ENCODE results near the gene DPYSL3. TPM values are rescaled to one million over a fixed set of nuclear protein-coding genes. Genes with fewer than 3 reads are reported as not detected.

The DPYSL3 gene
- total RNA-seq, 1 donor from 2014 or later = 414 TPM

DNA sequence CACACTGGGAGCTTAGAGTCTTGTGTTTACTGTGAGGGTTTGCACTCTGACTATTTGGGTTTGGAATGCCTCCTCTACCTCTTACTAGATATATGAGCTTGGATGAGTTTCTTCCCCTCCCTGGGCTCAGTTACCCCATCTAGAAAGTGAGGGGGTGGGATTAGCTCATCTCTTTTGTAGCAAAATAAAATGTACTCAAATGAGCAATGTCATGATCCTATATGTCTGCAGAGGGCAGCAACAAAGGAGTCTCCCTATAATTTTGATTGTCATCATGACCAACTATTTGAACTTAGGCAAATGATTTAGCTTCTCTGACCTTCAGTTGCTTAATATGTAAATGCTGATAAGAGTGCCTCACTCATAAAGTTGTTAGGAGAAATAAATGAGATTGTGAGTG is 109.0 kb downstream of the DPYSL3 start:
- H3K9me3 Mint-ChIP-seq = no peaks in the 10 kb centered on the region
- Histone ChIP-seq H3K9ac (no peak overlapping the region), H3K27ac (no peak overlapping the region), H3K36me3 (peaks cover 55% of the 10 kb centered on the region), H4K20me1 (ENCODE audit: low read depth) (peaks cover 21% of the 10 kb centered on the region), H3K27me3 (no peaks in the 10 kb centered on the region), H3K4me1 (no peaks in the 10 kb centered on the region), H3K9me3 (ENCODE audit: low read depth) (no peaks in the 10 kb centered on the region), H3K4me3 (no peak overlapping the region), H2AFZ (replicated peaks) (no peak overlapping the region), H3K79me2 (ENCODE audit: low read depth) (peaks cover 24% of the 10 kb centered on the region), H3K4me2 (no peak overlapping the region), H3F3A (ENCODE audit: low read depth) (peaks cover 86% of the 10 kb centered on the region)
- DNase-seq (ENCODE audit: low spot score) = no peak
- no peak overlapping the region for H3K27ac Mint-ChIP-seq
- no peak overlapping the region for H3K4me3 Mint-ChIP-seq
- no peaks in the 10 kb centered on the region for H3K27me3 Mint-ChIP-seq (ENCODE audit: insufficient read depth, low read depth)
- H3K36me3 Mint-ChIP-seq = peaks cover 55% of the 10 kb centered on the region
- TF ChIP-seq EZH2 (IDR thresholded peaks at IDR 0.05) (no peak), EZH2phosphoT487 (IDR thresholded peaks at IDR 0.05) (no peak)
- TF ChIP-seq, protein P1, sequence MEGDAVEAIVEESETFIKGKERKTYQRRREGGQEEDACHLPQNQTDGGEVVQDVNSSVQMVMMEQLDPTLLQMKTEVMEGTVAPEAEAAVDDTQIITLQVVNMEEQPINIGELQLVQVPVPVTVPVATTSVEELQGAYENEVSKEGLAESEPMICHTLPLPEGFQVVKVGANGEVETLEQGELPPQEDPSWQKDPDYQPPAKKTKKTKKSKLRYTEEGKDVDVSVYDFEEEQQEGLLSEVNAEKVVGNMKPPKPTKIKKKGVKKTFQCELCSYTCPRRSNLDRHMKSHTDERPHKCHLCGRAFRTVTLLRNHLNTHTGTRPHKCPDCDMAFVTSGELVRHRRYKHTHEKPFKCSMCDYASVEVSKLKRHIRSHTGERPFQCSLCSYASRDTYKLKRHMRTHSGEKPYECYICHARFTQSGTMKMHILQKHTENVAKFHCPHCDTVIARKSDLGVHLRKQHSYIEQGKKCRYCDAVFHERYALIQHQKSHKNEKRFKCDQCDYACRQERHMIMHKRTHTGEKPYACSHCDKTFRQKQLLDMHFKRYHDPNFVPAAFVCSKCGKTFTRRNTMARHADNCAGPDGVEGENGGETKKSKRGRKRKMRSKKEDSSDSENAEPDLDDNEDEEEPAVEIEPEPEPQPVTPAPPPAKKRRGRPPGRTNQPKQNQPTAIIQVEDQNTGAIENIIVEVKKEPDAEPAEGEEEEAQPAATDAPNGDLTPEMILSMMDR (IDR thresholded peaks at IDR 0.05) = no peak
- H3K4me1 Mint-ChIP-seq = no peaks in the 10 kb centered on the region

DNA sequence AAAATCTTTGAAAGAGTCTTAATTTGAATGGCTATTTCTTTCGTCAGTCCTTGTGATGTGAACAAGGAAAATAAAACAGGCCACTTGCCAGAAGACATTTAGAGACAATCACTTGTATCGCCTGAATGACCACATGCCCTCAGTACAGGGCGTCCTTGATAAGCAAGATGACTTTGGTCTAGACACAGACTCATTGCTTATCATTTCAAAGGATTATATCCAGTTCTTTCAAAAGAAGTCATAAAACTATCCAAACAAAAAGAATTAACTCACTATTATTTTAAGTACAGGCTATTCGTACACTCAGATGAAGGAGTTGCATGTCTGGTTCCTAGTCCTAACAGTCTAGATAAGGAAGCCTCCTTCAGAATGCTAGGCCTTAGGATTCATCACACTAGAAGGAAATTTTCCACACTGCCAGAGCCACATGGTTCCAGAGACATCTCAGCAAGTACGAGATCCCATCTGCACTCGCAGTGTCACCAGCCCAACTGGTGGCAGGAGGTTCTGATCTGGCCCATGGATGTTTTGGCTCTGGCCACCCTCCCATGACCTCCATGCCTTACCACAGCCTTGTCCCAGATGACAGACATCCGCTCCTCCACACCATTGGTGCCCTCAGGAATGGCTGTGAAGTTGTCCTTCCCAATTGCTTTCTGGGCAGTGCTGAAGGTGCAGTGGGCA is 109.6 kb downstream of the DPYSL3 start:
- Mint-ChIP-seq H3K27ac (no peak overlapping the region), H3K4me3 (no peak overlapping the region), H3K27me3 (ENCODE audit: insufficient read depth, low read depth) (no peaks in the 10 kb centered on the region), H3K9me3 (no peaks in the 10 kb centered on the region), H3K4me1 (no peaks in the 10 kb centered on the region), H3K36me3 (peaks cover 55% of the 10 kb centered on the region)
- no peak for DNase-seq (ENCODE audit: low spot score)
- peaks cover 86% of the 10 kb centered on the region for H3F3A ChIP-seq (ENCODE audit: low read depth)
- H3K9ac ChIP-seq = no peak overlapping the region
- H2AFZ ChIP-seq (replicated peaks) = no peak overlapping the region
- no peaks in the 10 kb centered on the region for H3K27me3 ChIP-seq
- peaks cover 49% of the 10 kb centered on the region for H3K36me3 ChIP-seq
- H3K4me2 ChIP-seq = no peak overlapping the region
- H3K9me3 ChIP-seq (ENCODE audit: low read depth) = no peaks in the 10 kb centered on the region
- H3K4me3 ChIP-seq = no peak overlapping the region
- peaks cover 25% of the 10 kb centered on the region for H4K20me1 ChIP-seq (ENCODE audit: low read depth)
- TF ChIP-seq EZH2 (IDR thresholded peaks at IDR 0.05) (no peak), EZH2phosphoT487 (IDR thresholded peaks at IDR 0.05) (no peak)
- TF ChIP-seq, protein P1 (IDR thresholded peaks at IDR 0.05) = no peak
- no peak overlapping the region for H3K27ac ChIP-seq
- H3K4me1 ChIP-seq = no peaks in the 10 kb centered on the region
- peaks cover 18% of the 10 kb centered on the region for H3K79me2 ChIP-seq (ENCODE audit: low read depth)

DNA sequence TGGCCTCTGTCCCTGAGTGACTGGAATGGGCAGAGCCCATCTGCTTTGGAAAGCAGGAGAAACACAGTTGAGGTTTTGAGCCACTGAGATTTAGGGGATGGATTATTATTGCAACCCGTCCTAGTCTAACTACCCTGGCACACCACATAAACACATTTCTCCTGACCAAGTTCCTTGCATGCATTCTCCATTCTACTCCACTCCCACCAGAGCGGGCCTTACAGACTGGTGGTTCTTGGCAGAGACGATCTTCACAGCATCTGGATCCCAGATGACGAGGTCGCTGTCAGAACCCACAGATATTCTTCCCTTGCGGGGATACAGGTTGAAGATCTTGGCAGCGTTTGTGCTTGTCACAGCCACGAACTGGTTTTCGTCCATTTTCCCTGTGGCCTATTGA is 111.0 kb downstream of the DPYSL3 start:
- DNase-seq (ENCODE audit: low spot score) = no peak
- Histone ChIP-seq H3K4me1 (no peaks in the 10 kb centered on the region), H3K79me2 (ENCODE audit: low read depth) (peaks cover 10% of the 10 kb centered on the region), H3K27ac (peak overlapping the region; percentile 5), H3K9ac (no peak overlapping the region), H2AFZ (replicated peaks) (no peak overlapping the region), H4K20me1 (ENCODE audit: low read depth) (peaks cover 37% of the 10 kb centered on the region), H3F3A (ENCODE audit: low read depth) (peaks cover 95% of the 10 kb centered on the region), H3K27me3 (no peaks in the 10 kb centered on the region), H3K36me3 (peaks cover 57% of the 10 kb centered on the region), H3K4me2 (no peak overlapping the region), H3K9me3 (ENCODE audit: low read depth) (no peaks in the 10 kb centered on the region), H3K4me3 (no peak overlapping the region)
- no peak for TF ChIP-seq EZH2phosphoT487 (IDR thresholded peaks at IDR 0.05)
- no peak for TF ChIP-seq EZH2 (IDR thresholded peaks at IDR 0.05)
- TF ChIP-seq, protein P1 (IDR thresholded peaks at IDR 0.05) = no peak
- H3K36me3 Mint-ChIP-seq = peaks cover 49% of the 10 kb centered on the region
- H3K27ac Mint-ChIP-seq = no peak overlapping the region
- no peaks in the 10 kb centered on the region for H3K27me3 Mint-ChIP-seq (ENCODE audit: insufficient read depth, low read depth)
- H3K9me3 Mint-ChIP-seq = no peaks in the 10 kb centered on the region
- no peak overlapping the region for H3K4me3 Mint-ChIP-seq
- H3K4me1 Mint-ChIP-seq = no peaks in the 10 kb centered on the region

Data from neural progenitor cell (in vitro differentiated cells).